Measurements from ENCODE around the gene KATNB1.

- TF ChIP-seq POLR2AphosphoS5 (IDR thresholded peaks at IDR 0.05; ENCODE audit: low read depth, low read length) = no peak
- TF ChIP-seq REST (IDR thresholded peaks at IDR 0.05; ENCODE audit: insufficient read depth in 1 of 2, low read depth in 2 of 2, low read length in 2 of 2) = no peak
These were observed 31.3 kb downstream of the KATNB1 start for GRCh38 chr16:57766714-57767348.

All from PFSK-1 (cell line).